ENCODE data around the gene HS6ST3. TPM values are rescaled to one million over a fixed set of nuclear protein-coding genes. Genes with fewer than 3 reads are reported as not detected.

Gene HS6ST3
- total and polyA plus RNA-seq, 2 donors (not counting 1 experiment from before 2014, with no cell fraction given) = not detected

- Histone ChIP-seq H2AFZ (ENCODE audit: low read length) (no peak overlapping the region), H4K20me1 (ENCODE audit: control insufficient read depth, extremely low read depth, insufficient read depth, low read length) (no peaks in the 10 kb centered on the region), H3K36me3 (ENCODE audit: control insufficient read depth, insufficient read depth, low read length) (no peaks in the 10 kb centered on the region), H3K79me2 (ENCODE audit: control insufficient read depth, insufficient read depth, low read length) (no peaks in the 10 kb centered on the region), H3K4me3 (replicated peaks in 1 of 4; ENCODE audit: control extremely low read depth in 1 of 4, insufficient read depth in 1 of 4, low read depth in 3 of 4, low read length in 4 of 4) (no peak overlapping the region), H3K9me3 (ENCODE audit: control insufficient read depth, insufficient read depth, low read depth, low read length) (no peaks in the 10 kb centered on the region), H3K27me3 (ENCODE audit: control insufficient read depth, insufficient read depth, low read length) (no peaks in the 10 kb centered on the region), H3K9ac (ENCODE audit: insufficient read depth, low read length) (no peak overlapping the region), H3K4me2 (ENCODE audit: extremely low read depth, insufficient read depth, low read length) (no peak overlapping the region), H3K27ac (ENCODE audit: insufficient read depth, low read length) (no peak overlapping the region), H3K4me1 (ENCODE audit: control insufficient read depth, extremely low read depth, insufficient read depth, low read length) (no peaks in the 10 kb centered on the region)
- DNase-seq (ENCODE audit: low read depth in 2 of 2) = no peak
- no peak for TF ChIP-seq EZH2 (IDR thresholded peaks at IDR 0.05; ENCODE audit: low read length, missing control alignments)
- TF ChIP-seq CTCF (conservative IDR thresholded peaks at IDR 0.05 in 1 of 2, IDR thresholded peaks at IDR 0.05 in 1 of 2; ENCODE audit: low read depth in 1 of 2, low read length in 2 of 2) = no peak
These were observed 435.8 kb downstream of the HS6ST3 start for GRCh38 chr13:96525715-96526114.

- Histone ChIP-seq H3K36me3 (ENCODE audit: control insufficient read depth, insufficient read depth, low read length) (no peaks in the 10 kb centered on the region), H4K20me1 (ENCODE audit: control insufficient read depth, extremely low read depth, insufficient read depth, low read length) (no peaks in the 10 kb centered on the region), H3K9me3 (ENCODE audit: control insufficient read depth, insufficient read depth, low read depth, low read length) (no peaks in the 10 kb centered on the region), H3K4me1 (ENCODE audit: control insufficient read depth, extremely low read depth, insufficient read depth, low read length) (no peaks in the 10 kb centered on the region), H2AFZ (ENCODE audit: low read length) (no peak overlapping the region), H3K4me2 (ENCODE audit: extremely low read depth, insufficient read depth, low read length) (no peak overlapping the region), H3K27ac (ENCODE audit: insufficient read depth, low read length) (no peak overlapping the region), H3K27me3 (ENCODE audit: control insufficient read depth, insufficient read depth, low read length) (no peaks in the 10 kb centered on the region), H3K79me2 (ENCODE audit: control insufficient read depth, insufficient read depth, low read length) (no peaks in the 10 kb centered on the region), H3K9ac (ENCODE audit: insufficient read depth, low read length) (no peak overlapping the region), H3K4me3 (replicated peaks in 1 of 4; ENCODE audit: control extremely low read depth in 1 of 4, insufficient read depth in 1 of 4, low read depth in 3 of 4, low read length in 4 of 4) (no peak overlapping the region)
- no peak for TF ChIP-seq CTCF (conservative IDR thresholded peaks at IDR 0.05 in 1 of 2, IDR thresholded peaks at IDR 0.05 in 1 of 2; ENCODE audit: low read depth in 1 of 2, low read length in 2 of 2)
- TF ChIP-seq EZH2 (IDR thresholded peaks at IDR 0.05; ENCODE audit: low read length, missing control alignments) = no peak
- no peak for DNase-seq (ENCODE audit: low read depth in 2 of 2)
These were observed 437.6 kb downstream of the HS6ST3 start for GRCh38 chr13:96527497-96527896.

- no peaks in the 10 kb centered on the region for H3K27me3 ChIP-seq (ENCODE audit: control insufficient read depth, insufficient read depth, low read length)
- H3K27ac ChIP-seq (ENCODE audit: insufficient read depth, low read length) = no peak overlapping the region
- DNase-seq (ENCODE audit: low read depth in 2 of 2) = no peak
- H3K9ac ChIP-seq (ENCODE audit: insufficient read depth, low read length) = no peak overlapping the region
- H3K36me3 ChIP-seq (ENCODE audit: control insufficient read depth, insufficient read depth, low read length) = no peaks in the 10 kb centered on the region
- TF ChIP-seq EZH2 (IDR thresholded peaks at IDR 0.05; ENCODE audit: low read length, missing control alignments) = no peak
- TF ChIP-seq CTCF (conservative IDR thresholded peaks at IDR 0.05 in 1 of 2, IDR thresholded peaks at IDR 0.05 in 1 of 2; ENCODE audit: low read depth in 1 of 2, low read length in 2 of 2) = no peak
- no peak overlapping the region for H3K4me3 ChIP-seq (replicated peaks in 1 of 4; ENCODE audit: control extremely low read depth in 1 of 4, insufficient read depth in 1 of 4, low read depth in 3 of 4, low read length in 4 of 4)
- H3K4me2 ChIP-seq (ENCODE audit: extremely low read depth, insufficient read depth, low read length) = no peak overlapping the region
- no peaks in the 10 kb centered on the region for H3K4me1 ChIP-seq (ENCODE audit: control insufficient read depth, extremely low read depth, insufficient read depth, low read length)
- H3K9me3 ChIP-seq (ENCODE audit: control insufficient read depth, insufficient read depth, low read depth, low read length) = no peaks in the 10 kb centered on the region
- no peaks in the 10 kb centered on the region for H4K20me1 ChIP-seq (ENCODE audit: control insufficient read depth, extremely low read depth, insufficient read depth, low read length)
- no peak overlapping the region for H2AFZ ChIP-seq (ENCODE audit: low read length)
- H3K79me2 ChIP-seq (ENCODE audit: control insufficient read depth, insufficient read depth, low read length) = no peaks in the 10 kb centered on the region
These were observed 442.9 kb downstream of the HS6ST3 start for GRCh38 chr13:96532804-96533203.
